Endothelial cell of umbilical vein (primary cell): ENCODE measurements around the gene EMC8.

ENCODE experiments used
- EZH2 ChIP-seq: IDR thresholded peaks from 2 replicates; pipeline ENCODE4 v1.6.1; 2012; ENCODE audit warnings: borderline replicate concordance, low read depth, mild to moderate bottlenecking, moderate library complexity, low read length, inconsistent platforms; ENCODE audit not compliant: severe bottlenecking
- JUN ChIP-seq: IDR thresholded peaks from 2 replicates; pipeline ENCODE4 v1.6.1; 2011; ENCODE audit warnings: borderline replicate concordance, low read depth; ENCODE audit not compliant: insufficient read length, insufficient read depth
- POLR2A ChIP-seq: IDR thresholded peaks from 2 replicates; pipeline ENCODE4 v1.6.1; 2012; ENCODE audit warnings: low read depth, mild to moderate bottlenecking, control low read depth, low read length
- POLR2AphosphoS5 ChIP-seq: IDR thresholded peaks from 2 replicates; pipeline ENCODE4 v1.6.1; 2012; ENCODE audit warnings: low read depth, mild to moderate bottlenecking, control low read depth, low read length, moderate library complexity; ENCODE audit not compliant: insufficient read depth
- TF ChIP-seq, protein P1 (sequence below), 2 donors: IDR thresholded peaks; 1 replicate in 1 of 2; 2 replicates in 1 of 2; pipeline ENCODE4 v1.5.1; 2011; ENCODE audit warnings: low read length in 2 of 2, mild to moderate bottlenecking in 2 of 2, moderate library complexity in 2 of 2, control low read depth in 1 of 2, inconsistent platforms in 1 of 2, low read depth in 1 of 2; ENCODE audit not compliant: insufficient read depth in 1 of 2; ENCODE audit errors: extremely low read depth in 1 of 2

DNA sequence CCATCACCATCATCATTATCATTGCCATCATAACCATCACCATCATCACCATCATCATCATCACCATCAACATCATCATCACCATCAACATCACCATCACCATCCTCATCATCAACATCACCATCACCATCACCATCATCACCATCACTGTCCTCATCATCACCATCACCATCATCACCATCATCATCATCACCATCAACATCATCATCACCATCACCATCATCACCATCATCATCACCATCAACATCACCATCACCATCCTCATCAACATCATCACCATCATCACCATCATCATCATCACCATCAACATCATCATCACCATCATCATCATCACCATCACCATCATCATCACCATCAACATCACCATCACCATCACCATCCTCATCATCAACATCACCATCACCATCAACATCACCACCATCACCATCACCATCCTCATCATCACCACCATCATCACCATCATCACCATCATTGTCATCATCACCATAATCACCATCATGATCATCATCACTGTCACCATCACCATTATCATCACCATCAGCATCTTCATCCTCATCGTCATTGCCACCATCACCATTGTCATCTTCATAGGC lies 24.1 kb upstream of the EMC8 start:
- TF ChIP-seq, protein P1, sequence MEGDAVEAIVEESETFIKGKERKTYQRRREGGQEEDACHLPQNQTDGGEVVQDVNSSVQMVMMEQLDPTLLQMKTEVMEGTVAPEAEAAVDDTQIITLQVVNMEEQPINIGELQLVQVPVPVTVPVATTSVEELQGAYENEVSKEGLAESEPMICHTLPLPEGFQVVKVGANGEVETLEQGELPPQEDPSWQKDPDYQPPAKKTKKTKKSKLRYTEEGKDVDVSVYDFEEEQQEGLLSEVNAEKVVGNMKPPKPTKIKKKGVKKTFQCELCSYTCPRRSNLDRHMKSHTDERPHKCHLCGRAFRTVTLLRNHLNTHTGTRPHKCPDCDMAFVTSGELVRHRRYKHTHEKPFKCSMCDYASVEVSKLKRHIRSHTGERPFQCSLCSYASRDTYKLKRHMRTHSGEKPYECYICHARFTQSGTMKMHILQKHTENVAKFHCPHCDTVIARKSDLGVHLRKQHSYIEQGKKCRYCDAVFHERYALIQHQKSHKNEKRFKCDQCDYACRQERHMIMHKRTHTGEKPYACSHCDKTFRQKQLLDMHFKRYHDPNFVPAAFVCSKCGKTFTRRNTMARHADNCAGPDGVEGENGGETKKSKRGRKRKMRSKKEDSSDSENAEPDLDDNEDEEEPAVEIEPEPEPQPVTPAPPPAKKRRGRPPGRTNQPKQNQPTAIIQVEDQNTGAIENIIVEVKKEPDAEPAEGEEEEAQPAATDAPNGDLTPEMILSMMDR (IDR thresholded peaks at IDR 0.05; ENCODE audit: extremely low read depth in 1 of 2, insufficient read depth in 1 of 2, low read depth in 1 of 2, low read length in 2 of 2): no peak
- no peak for TF ChIP-seq EZH2
- no peak for TF ChIP-seq POLR2A
- TF ChIP-seq JUN: no peak
- TF ChIP-seq POLR2AphosphoS5: no peak
